CD4-positive, alpha-beta T cell (primary cell): ENCODE data around the gene RAD51. TPM values are rescaled to one million over a fixed set of nuclear protein-coding genes. Genes with fewer than 3 reads are reported as not detected.

ENCODE experiments used
- ATAC-seq: fragments of 200-7000 bp; cut with Tn5 transposase; one replicate; pipeline ENCODE4 v1.10.0; 2022; ENCODE audit warnings: mild to moderate bottlenecking; ENCODE audit not compliant: poor library complexity
- CTCF ChIA-PET: fragments of 350-600 bp; sonication (Branson Sonifier 250); formaldehyde crosslinking; loops from one replicate; lab custom pipeline; 2021; ENCODE audit warnings: antibody characterized with exemption, inconsistent platforms; lab: Charles Lee
- POLR2A ChIA-PET: fragments of 350-600 bp; sonication (Branson Sonifier 250); formaldehyde crosslinking; loops from one replicate; lab custom pipeline; 2021; ENCODE audit warnings: antibody characterized with exemption, inconsistent platforms; lab: Charles Lee
- DNase-seq, 14 experiments: peaks; one replicate each; pipeline ENCODE4 v3.0.0-alpha.2; 2013 to 2020; ENCODE audit warnings: mixed read lengths in 2 of 14
- H3K27ac ChIP-seq, 2 donors: one replicate each; pipeline versions ENCODE4 v1.5.1 to v1.7.0; 2013; ENCODE audit warnings: low read length in 2 of 2, low read depth in 1 of 2, mild to moderate bottlenecking in 1 of 2
- H3K27me3 ChIP-seq, 2 experiments: 1 replicate in 1 of 2; 2 replicates in 1 of 2; pipeline versions ENCODE4 v1.6.1 to v1.7.0; 2013; ENCODE audit warnings: low read length in 2 of 2, control low read depth in 1 of 2, mild to moderate bottlenecking in 1 of 2, moderate library complexity in 1 of 2; ENCODE audit not compliant: insufficient read depth in 2 of 2, control insufficient read depth in 1 of 2
- H3K36me3 ChIP-seq: one replicate; pipeline ENCODE4 v1.6.1; 2013; ENCODE audit warnings: low read length, control low read depth; ENCODE audit not compliant: insufficient read depth
- H3K4me1 ChIP-seq: one replicate; pipeline ENCODE4 v1.6.1; 2013; ENCODE audit warnings: low read length, control low read depth; ENCODE audit not compliant: insufficient read depth
- H3K4me3 ChIP-seq: one replicate; pipeline ENCODE4 v1.5.1; 2013; ENCODE audit warnings: mild to moderate bottlenecking, low read length, moderate library complexity
- H3K9me3 ChIP-seq, 2 experiments: 1 replicate in 1 of 2; 2 replicates in 1 of 2; pipeline versions ENCODE4 v1.6.1 to v1.7.0; 2013; ENCODE audit warnings: low read length in 2 of 2, mild to moderate bottlenecking in 2 of 2, control low read depth in 1 of 2, moderate library complexity in 1 of 2; ENCODE audit not compliant: control insufficient read depth in 1 of 2, insufficient read depth in 1 of 2
- H3K27ac Mint-ChIP-seq: one replicate; pipeline ENCODE4 v1.8.0; 2020; ENCODE audit warnings: mixed read lengths
- H3K27me3 Mint-ChIP-seq: one replicate; pipeline ENCODE4 v1.8.0; 2021; ENCODE audit warnings: mixed read lengths
- H3K36me3 Mint-ChIP-seq: one replicate; pipeline ENCODE4 v1.8.0; 2021; ENCODE audit warnings: low read depth, mixed read lengths
- H3K4me1 Mint-ChIP-seq: one replicate; pipeline ENCODE4 v1.8.0; 2021; ENCODE audit warnings: low read depth, mixed read lengths
- H3K4me3 Mint-ChIP-seq: one replicate; pipeline ENCODE4 v1.8.0; 2020; ENCODE audit warnings: mild to moderate bottlenecking, mixed read lengths
- H3K9me3 Mint-ChIP-seq: one replicate; pipeline ENCODE4 v1.8.0; 2020; ENCODE audit warnings: mixed read lengths
- CTCF ChIP-seq: fragments of 200-600 bp; IDR thresholded peaks from one replicate; pipeline ENCODE4 v1.8.0; 2022; ENCODE audit warnings: antibody characterized with exemption, mild to moderate bottlenecking
- intact Hi-C, 2 experiments: fragments of 100-400 bp; cut with DNase I in 1 of 2; cut with micrococcal nuclease in 1 of 2; formaldehyde crosslinking; loops; one replicate each; pipeline versions ENCODE4 v1.15.1 to v1.9.0; 2023 to 2025; cut with DNase I, micrococcal nuclease
- total RNA-seq, 174 experiments: library from RNA in 2 of 174; stranded (reverse) in 2 of 174; gene quantifications; one replicate each; pipeline ENCODE4 v1.2.3 and lab custom pipeline; 2021 to 2026

RAD51 gene
- total RNA-seq, 2 experiments from 2014 or later = 0.64 to 1.5 TPM

GRCh38 chr15:40688932-40689799 is 5.8 kb upstream of the RAD51 start:
- H3K9me3 ChIP-seq = no peaks in the 10 kb centered on the region
- Mint-ChIP-seq H3K4me1 (peaks cover 17% of the 10 kb centered on the region), H3K9me3 (no peaks in the 10 kb centered on the region), H3K36me3 (peaks cover 12% of the 10 kb centered on the region), H3K27ac (no peak overlapping the region), H3K27me3 (no peaks in the 10 kb centered on the region), H3K4me3 (no peak overlapping the region)
- intact Hi-C loops = no loop called here
- DNase-seq = no peak
- H3K4me3 ChIP-seq = no peak overlapping the region
- ChIA-PET POLR2A (no interaction called here), CTCF (no interaction called here)
- H3K27me3 ChIP-seq = no peaks in the 10 kb centered on the region
- no peak for TF ChIP-seq CTCF
- no peak for ATAC-seq
- no peak overlapping the region for H3K27ac ChIP-seq
- peaks cover 9% of the 10 kb centered on the region for H3K36me3 ChIP-seq
- H3K4me1 ChIP-seq = peaks cover 8% of the 10 kb centered on the region

- Histone ChIP-seq H3K9me3 (no peaks in the 10 kb centered on the region), H3K36me3 (peaks cover 9% of the 10 kb centered on the region), H3K4me1 (peaks cover 23% of the 10 kb centered on the region), H3K27ac (no peak overlapping the region), H3K4me3 (no peak overlapping the region), H3K27me3 (no peaks in the 10 kb centered on the region)
- Mint-ChIP-seq H3K4me1 (peaks cover 21% of the 10 kb centered on the region), H3K4me3 (peak overlapping the region; percentile 25), H3K27ac (peak overlapping the region; percentile 66), H3K27me3 (no peaks in the 10 kb centered on the region), H3K9me3 (no peaks in the 10 kb centered on the region), H3K36me3 (peaks cover 22% of the 10 kb centered on the region)
- ChIA-PET POLR2A (no interaction called here), CTCF (interaction anchor here (0.6 kb wide), 1 partner anchor 78 kb away, joined by 3 read pairs; the partner anchor contains the start of gene C15orf62)
- DNase-seq = no peak
- no peak for TF ChIP-seq CTCF
- no peak for ATAC-seq
- intact Hi-C loops = loop anchor here in 1 of 2 experiments (5.0 to 10.0 kb wide), 4 partner anchors 76 to 723 kb away; partner anchors contain the start of genes C15orf62, CCDC32, RPUSD2 and RTF1
These were observed 3.2 kb upstream of the RAD51 start for GRCh38 chr15:40691737-40692136.

GRCh38 chr15:40693904-40694687 is 878 bp upstream of the RAD51 start:
- DNase-seq = peak in 2 of 14 experiments; percentile 13 to 25
- H3K27me3 ChIP-seq = no peaks in the 10 kb centered on the region
- CTCF ChIA-PET = interaction anchor here (1.0 to 3.3 kb wide), 6 partner anchors 50 to 200 kb away, joined by 3 to 10 read pairs (median 6); partner anchors contain the start of genes GCHFR and VPS18

More at GRCh38 chr15:40693904-40694687, 878 bp upstream of the RAD51 start:
- TF ChIP-seq CTCF = no peak
- Histone ChIP-seq H3K36me3 (peaks cover 9% of the 10 kb centered on the region), H3K9me3 (no peaks in the 10 kb centered on the region), H3K27ac (peak overlapping the region; percentile 94 to 99), H3K4me3 (peak overlapping the region; percentile 82), H3K4me1 (peaks cover 23% of the 10 kb centered on the region)
- ATAC-seq = no peak
- peaks cover 22% of the 10 kb centered on the region for H3K36me3 Mint-ChIP-seq
- POLR2A ChIA-PET = interaction anchor here (0.7 to 2.6 kb wide), 38 partner anchors 8 to 1882 kb away, joined by 3 to 25 read pairs (median 4); partner anchors contain the start of genes BAHD1, C15orf62, CCDC32 and DNAJC17
- peaks cover 21% of the 10 kb centered on the region for H3K4me1 Mint-ChIP-seq
- no peaks in the 10 kb centered on the region for H3K27me3 Mint-ChIP-seq
- H3K9me3 Mint-ChIP-seq = no peaks in the 10 kb centered on the region
- H3K27ac Mint-ChIP-seq = peak overlapping the region; percentile 98
- intact Hi-C loops = loop anchor here in 1 of 2 experiments (2.0 to 10.0 kb wide), 5 partner anchors 73 to 721 kb away; partner anchors contain the start of genes C15orf62, CCDC32, KNL1 and RPUSD2
- peak overlapping the region; percentile 97 for H3K4me3 Mint-ChIP-seq
